ENCODE measurements around the gene LARGE1.

LARGE1 gene

DNA sequence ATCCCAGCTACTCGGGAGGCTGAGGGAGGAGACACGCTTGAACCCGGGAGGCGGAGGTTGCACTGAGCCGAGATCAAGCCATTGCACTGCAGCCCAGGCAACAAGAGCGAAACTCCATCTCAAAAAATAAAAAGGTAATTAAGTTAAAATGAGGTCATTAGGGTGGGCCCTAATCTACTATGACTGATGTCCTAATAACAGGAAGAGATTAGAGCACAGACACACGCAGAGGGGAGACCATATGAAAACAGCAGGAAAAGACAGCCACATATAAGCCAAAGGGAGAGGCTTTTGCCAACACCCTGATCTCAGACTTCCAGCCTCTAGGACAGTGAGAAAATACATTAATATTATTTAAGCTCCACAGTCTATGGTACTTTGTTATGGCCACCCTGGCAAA is 17.3 kb downstream of the LARGE1 start:
- TF ChIP-seq REST (IDR thresholded peaks at IDR 0.05; ENCODE audit: insufficient read depth in 1 of 2, low read depth in 2 of 2, low read length in 2 of 2) (no peak), POLR2AphosphoS5 (IDR thresholded peaks at IDR 0.05; ENCODE audit: low read depth, low read length) (no peak), FOXP2 (optimal IDR thresholded peaks at IDR 0.05; ENCODE audit: borderline replicate concordance, extremely low read depth, extremely low read length, insufficient read depth) (no peak), SIN3A (IDR thresholded peaks at IDR 0.05; ENCODE audit: borderline replicate concordance, insufficient read depth, low read length) (no peak), TAF1 (IDR thresholded peaks at IDR 0.05; ENCODE audit: borderline replicate concordance, insufficient read depth, low read length) (no peak)

GRCh38 chr22:33902073-33902472 is 18.2 kb downstream of the LARGE1 start:
- no peak for TF ChIP-seq SIN3A (IDR thresholded peaks at IDR 0.05; ENCODE audit: borderline replicate concordance, insufficient read depth, low read length)
- no peak for TF ChIP-seq REST (IDR thresholded peaks at IDR 0.05; ENCODE audit: insufficient read depth in 1 of 2, low read depth in 2 of 2, low read length in 2 of 2)
- TF ChIP-seq TAF1 (IDR thresholded peaks at IDR 0.05; ENCODE audit: borderline replicate concordance, insufficient read depth, low read length): no peak
- TF ChIP-seq POLR2AphosphoS5 (IDR thresholded peaks at IDR 0.05; ENCODE audit: low read depth, low read length): no peak
- TF ChIP-seq FOXP2 (optimal IDR thresholded peaks at IDR 0.05; ENCODE audit: borderline replicate concordance, extremely low read depth, extremely low read length, insufficient read depth): no peak

DNA sequence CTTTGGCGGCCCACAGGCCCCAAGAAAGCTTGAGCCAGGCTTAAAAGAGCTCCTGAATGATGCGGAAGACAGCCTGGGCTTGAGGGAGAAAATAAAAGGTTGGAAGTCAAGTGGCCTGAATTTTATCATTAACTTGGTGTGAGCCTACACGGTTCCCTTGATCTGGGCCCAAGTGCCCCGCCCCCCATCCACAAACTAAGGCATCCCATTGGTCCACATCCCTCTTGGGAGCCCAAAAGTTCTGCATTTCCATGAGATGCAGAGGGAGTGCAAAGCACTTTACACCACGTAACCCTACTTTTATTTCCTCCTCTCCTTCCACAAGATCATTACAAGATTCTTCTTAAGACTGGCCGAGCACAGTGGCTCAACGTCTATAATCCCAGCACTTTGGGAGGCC is 22.2 kb downstream of the LARGE1 start:
- TF ChIP-seq REST (IDR thresholded peaks at IDR 0.05; ENCODE audit: insufficient read depth in 1 of 2, low read depth in 2 of 2, low read length in 2 of 2): no peak
- no peak for TF ChIP-seq SIN3A (IDR thresholded peaks at IDR 0.05; ENCODE audit: borderline replicate concordance, insufficient read depth, low read length)
- TF ChIP-seq POLR2AphosphoS5 (IDR thresholded peaks at IDR 0.05; ENCODE audit: low read depth, low read length): no peak
- no peak for TF ChIP-seq TAF1 (IDR thresholded peaks at IDR 0.05; ENCODE audit: borderline replicate concordance, insufficient read depth, low read length)
- TF ChIP-seq FOXP2 (optimal IDR thresholded peaks at IDR 0.05; ENCODE audit: borderline replicate concordance, extremely low read depth, extremely low read length, insufficient read depth): no peak

- no peak for TF ChIP-seq TAF1 (IDR thresholded peaks at IDR 0.05; ENCODE audit: borderline replicate concordance, insufficient read depth, low read length)
- TF ChIP-seq POLR2AphosphoS5 (IDR thresholded peaks at IDR 0.05; ENCODE audit: low read depth, low read length): no peak
- no peak for TF ChIP-seq FOXP2 (optimal IDR thresholded peaks at IDR 0.05; ENCODE audit: borderline replicate concordance, extremely low read depth, extremely low read length, insufficient read depth)
- no peak for TF ChIP-seq REST (IDR thresholded peaks at IDR 0.05; ENCODE audit: insufficient read depth in 1 of 2, low read depth in 2 of 2, low read length in 2 of 2)
- TF ChIP-seq SIN3A (IDR thresholded peaks at IDR 0.05; ENCODE audit: borderline replicate concordance, insufficient read depth, low read length): no peak
These were observed 22.8 kb downstream of the LARGE1 start for GRCh38 chr22:33897448-33897835.
